Left lung (tissue), 10 donors: ENCODE data around the gene KIAA1755. TPM values are rescaled to one million over a fixed set of nuclear protein-coding genes. Genes with fewer than 3 reads are reported as not detected.
A peak's percentile ranks its signal among the peaks of the same experiment; 100 is the strongest.

Source experiments
- ATAC-seq: fragments of 200-7000 bp; cut with Tn5 transposase; one replicate; pipeline ENCODE4 v1.9.1; 2020; ENCODE audit warnings: moderate library complexity
- DNase-seq, 4 donors: peaks; one replicate each; pipeline ENCODE4 v3.0.0-alpha.2; 2013 to 2020
- H3K27ac ChIP-seq, 2 donors: fragments of 200-600 bp; sonication (generic) in 1 of 2; one replicate each; pipeline versions ENCODE4 v1.5.0 to v1.8.0; 2020 to 2021
- H3K27me3 ChIP-seq, 2 donors: fragments of 200-600 bp; sonication (generic) in 1 of 2; one replicate each; pipeline versions ENCODE4 v1.5.0 to v1.8.0; 2020 to 2021
- H3K36me3 ChIP-seq, 2 donors: fragments of 200-600 bp; sonication (generic) in 1 of 2; one replicate each; pipeline versions ENCODE4 v1.5.0 to v1.8.0; 2020 to 2021
- H3K4me1 ChIP-seq, 2 donors: fragments of 200-600 bp; one replicate each; pipeline ENCODE4 v1.8.0; 2021
- H3K4me3 ChIP-seq, 2 donors: fragments of 200-600 bp; sonication (generic) in 1 of 2; one replicate each; pipeline versions ENCODE4 v1.5.0 to v1.8.0; 2020 to 2021; ENCODE audit warnings: mild to moderate bottlenecking in 1 of 2
- H3K9me3 ChIP-seq, 2 donors: fragments of 200-600 bp; sonication (generic) in 1 of 2; one replicate each; pipeline versions ENCODE4 v1.5.0 to v1.8.0; 2020 to 2021
- intact Hi-C, 2 donors: fragments of 100-400 bp; cut with DNase I; formaldehyde crosslinking; loops; one replicate each; pipeline versions ENCODE4 v1.11.2 to v1.14.2; 2022
- polyA plus RNA-seq, 6 donors: library from polyadenylated mRNA; unstranded; fragments of 120-200 nt; gene quantifications; one replicate each; pipeline ENCODE4 v1.2.1, GENCODE V29; 2013; ENCODE audit not compliant: insufficient read length in 6 of 6
- total RNA-seq, 2 donors: library from RNA; stranded (reverse); fragmentation: NEBNext Ultra II Directional; extraction: Animal tissue kit (Norgen Biotek cat#: 25700); gene quantifications; one replicate each; pipeline ENCODE4 v1.2.1, GENCODE V29; 2021
- TF ChIP-seq, protein P1 (sequence below), 2 donors: fragments of 200-600 bp; sonication (generic) in 1 of 2; IDR thresholded peaks; one replicate each; pipeline versions ENCODE4 v1.5.0 to v1.8.0; 2021; ENCODE audit warnings: antibody characterized with exemption in 2 of 2
- donor health status: DM: no; HTN: yes; CAD: no.
- donor health status: DM: no; HTN: no; CAD: no.

The KIAA1755 gene
- total and polyA plus RNA-seq, 8 donors, result 2.6 to 6.4 (median 3.1) TPM

GRCh38 chr20:38203981-38204357, 56.6 kb downstream of the KIAA1755 start:
- no peaks in the 10 kb centered on the region for H3K36me3 ChIP-seq
- intact Hi-C loops, result no loop called here
- no peak overlapping the region for H3K27ac ChIP-seq
- peaks cover 0 to 7% of the 10 kb centered on the region in 2 donors for H3K4me1 ChIP-seq
- DNase-seq (no peak), ATAC-seq (no peak)
- no peaks in the 10 kb centered on the region for H3K27me3 ChIP-seq
- no peaks in the 10 kb centered on the region for H3K9me3 ChIP-seq
- TF ChIP-seq, protein P1, sequence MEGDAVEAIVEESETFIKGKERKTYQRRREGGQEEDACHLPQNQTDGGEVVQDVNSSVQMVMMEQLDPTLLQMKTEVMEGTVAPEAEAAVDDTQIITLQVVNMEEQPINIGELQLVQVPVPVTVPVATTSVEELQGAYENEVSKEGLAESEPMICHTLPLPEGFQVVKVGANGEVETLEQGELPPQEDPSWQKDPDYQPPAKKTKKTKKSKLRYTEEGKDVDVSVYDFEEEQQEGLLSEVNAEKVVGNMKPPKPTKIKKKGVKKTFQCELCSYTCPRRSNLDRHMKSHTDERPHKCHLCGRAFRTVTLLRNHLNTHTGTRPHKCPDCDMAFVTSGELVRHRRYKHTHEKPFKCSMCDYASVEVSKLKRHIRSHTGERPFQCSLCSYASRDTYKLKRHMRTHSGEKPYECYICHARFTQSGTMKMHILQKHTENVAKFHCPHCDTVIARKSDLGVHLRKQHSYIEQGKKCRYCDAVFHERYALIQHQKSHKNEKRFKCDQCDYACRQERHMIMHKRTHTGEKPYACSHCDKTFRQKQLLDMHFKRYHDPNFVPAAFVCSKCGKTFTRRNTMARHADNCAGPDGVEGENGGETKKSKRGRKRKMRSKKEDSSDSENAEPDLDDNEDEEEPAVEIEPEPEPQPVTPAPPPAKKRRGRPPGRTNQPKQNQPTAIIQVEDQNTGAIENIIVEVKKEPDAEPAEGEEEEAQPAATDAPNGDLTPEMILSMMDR (IDR thresholded peaks at IDR 0.05), result no peak
- H3K4me3 ChIP-seq, result no peak overlapping the region

- Histone ChIP-seq H3K36me3 (no peaks in the 10 kb centered on the region), H3K27ac (no peak overlapping the region), H3K4me3 (no peak overlapping the region), H3K4me1 (peaks cover 0 to 7% of the 10 kb centered on the region in 2 donors), H3K9me3 (no peaks in the 10 kb centered on the region), H3K27me3 (no peaks in the 10 kb centered on the region)
- intact Hi-C loops, result no loop called here
- TF ChIP-seq, protein P1 (IDR thresholded peaks at IDR 0.05), result no peak
- DNase-seq (peak in 1 of 4 donors; percentile 16), ATAC-seq (no peak)
These were observed 57.1 kb downstream of the KIAA1755 start for GRCh38 chr20:38203337-38203980.

DNA sequence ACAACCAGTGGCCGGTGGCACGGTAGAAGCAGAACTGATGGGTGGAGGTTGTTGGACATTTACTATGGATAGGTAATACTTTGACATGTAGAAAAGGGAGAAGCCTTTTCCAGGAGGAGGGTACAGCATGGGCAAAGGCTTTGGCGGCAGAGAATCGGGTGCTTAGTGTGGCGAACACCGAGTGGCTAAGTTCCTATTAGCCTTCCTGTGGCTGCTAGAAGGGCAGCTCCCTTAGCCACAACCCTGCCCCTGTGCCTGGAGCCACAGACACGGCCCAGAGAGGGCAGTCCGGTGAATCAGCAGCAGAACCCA, 57.6 kb downstream of the KIAA1755 start:
- DNase-seq (peak in 1 of 4 donors; percentile 16), ATAC-seq (no peak)
- Histone ChIP-seq H3K36me3 (no peaks in the 10 kb centered on the region), H3K4me1 (peaks cover 0 to 12% of the 10 kb centered on the region in 2 donors), H3K4me3 (no peak overlapping the region), H3K27me3 (no peaks in the 10 kb centered on the region), H3K9me3 (no peaks in the 10 kb centered on the region), H3K27ac (no peak overlapping the region)
- intact Hi-C loops, result no loop called here
- TF ChIP-seq, protein P1 (IDR thresholded peaks at IDR 0.05), result no peak

DNA sequence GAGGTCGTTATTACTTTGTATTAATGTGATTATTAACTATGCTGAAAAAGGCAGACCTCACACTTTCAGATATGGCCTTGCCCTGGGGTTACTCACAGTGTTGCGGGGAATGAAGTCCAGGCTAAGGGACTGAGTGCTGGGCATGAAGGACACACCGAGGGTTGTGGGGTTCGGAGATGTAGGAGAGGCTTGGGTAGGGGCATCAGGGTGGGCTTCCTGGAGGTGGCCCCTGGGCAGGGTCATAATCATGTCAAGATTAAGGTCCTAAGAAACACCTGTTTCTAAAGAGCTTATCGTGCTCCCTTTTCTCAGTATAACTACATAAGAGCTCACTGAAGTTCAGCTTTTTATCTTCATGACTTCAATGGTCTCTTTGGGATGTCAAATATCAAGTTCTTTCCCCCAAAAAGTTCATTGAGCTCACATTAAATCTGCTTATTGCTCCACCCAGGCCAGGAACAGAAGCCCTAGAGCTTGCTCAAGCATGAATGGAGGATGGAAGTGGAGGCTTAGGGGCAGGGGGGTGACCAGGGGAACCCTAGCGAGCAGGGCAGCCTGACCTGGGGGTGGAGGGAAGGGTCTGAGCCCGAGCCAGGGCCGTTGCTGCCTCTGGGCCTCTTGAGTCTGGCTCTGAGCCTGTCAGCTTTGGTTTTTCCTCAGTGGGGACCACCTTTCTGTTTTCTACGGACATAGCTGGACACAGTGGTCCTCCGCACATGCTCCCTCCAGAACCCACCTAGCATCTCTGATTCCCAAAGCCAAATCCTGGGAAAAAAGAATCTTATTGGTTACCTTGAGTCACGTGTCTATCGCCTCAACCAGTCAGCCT, 58.2 kb downstream of the KIAA1755 start:
- H3K27ac ChIP-seq, result no peak overlapping the region

DNA sequence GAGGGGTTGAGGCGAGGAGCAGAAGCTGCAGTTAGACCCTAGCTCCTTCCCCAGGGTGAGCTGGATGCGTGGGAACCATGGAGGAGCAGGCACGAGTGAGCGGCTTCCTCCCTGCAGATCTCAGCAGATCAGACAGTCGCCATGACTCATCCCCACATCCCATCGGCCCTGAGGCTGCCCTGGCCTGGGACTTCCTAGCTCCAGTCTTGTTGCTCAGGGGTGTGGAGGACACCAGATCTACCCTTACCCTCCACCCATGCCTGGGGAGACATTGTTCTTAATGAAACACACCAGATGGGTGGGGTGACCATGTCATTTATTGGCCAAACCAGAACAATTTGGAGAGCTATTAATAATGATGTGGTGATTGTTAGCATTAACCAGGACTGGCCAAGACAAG, 59.2 kb downstream of the KIAA1755 start:
- Histone ChIP-seq H3K27me3 (no peaks in the 10 kb centered on the region), H3K4me1 (peaks cover 0 to 28% of the 10 kb centered on the region in 2 donors), H3K9me3 (no peaks in the 10 kb centered on the region), H3K4me3 (no peak overlapping the region), H3K36me3 (no peaks in the 10 kb centered on the region), H3K27ac (no peak overlapping the region)
- TF ChIP-seq, protein P1 (IDR thresholded peaks at IDR 0.05), result no peak
- peak; percentile 73 for ATAC-seq
- DNase-seq, result peak in 2 of 4 donors; percentile 76 to 85
- intact Hi-C loops, result no loop called here

More for the DNA sequence above, 58.2 kb downstream of the KIAA1755 start:
- no peak for ATAC-seq
- peaks cover 0 to 18% of the 10 kb centered on the region in 2 donors for H3K4me1 ChIP-seq
- H3K4me3 ChIP-seq, result no peak overlapping the region
- DNase-seq, result peak in 1 of 4 donors; percentile 22
- no peaks in the 10 kb centered on the region for H3K27me3 ChIP-seq
- TF ChIP-seq, protein P1 (IDR thresholded peaks at IDR 0.05), result no peak
- intact Hi-C loops, result no loop called here
- H3K36me3 ChIP-seq, result no peaks in the 10 kb centered on the region
- no peaks in the 10 kb centered on the region for H3K9me3 ChIP-seq
